GM12801 (cell line): ENCODE results near the gene LRRFIP2.

Experiments
- TF ChIP-seq, protein P1 (sequence below): IDR thresholded peaks from one replicate; pipeline ENCODE4 v1.5.1; 2011; ENCODE audit warnings: control low read depth; ENCODE audit not compliant: insufficient read length; ENCODE audit errors: extremely low read depth

Gene LRRFIP2

GRCh38 chr3:37148208-37148607 is 26.2 kb downstream of the LRRFIP2 start:
- TF ChIP-seq, protein P1, sequence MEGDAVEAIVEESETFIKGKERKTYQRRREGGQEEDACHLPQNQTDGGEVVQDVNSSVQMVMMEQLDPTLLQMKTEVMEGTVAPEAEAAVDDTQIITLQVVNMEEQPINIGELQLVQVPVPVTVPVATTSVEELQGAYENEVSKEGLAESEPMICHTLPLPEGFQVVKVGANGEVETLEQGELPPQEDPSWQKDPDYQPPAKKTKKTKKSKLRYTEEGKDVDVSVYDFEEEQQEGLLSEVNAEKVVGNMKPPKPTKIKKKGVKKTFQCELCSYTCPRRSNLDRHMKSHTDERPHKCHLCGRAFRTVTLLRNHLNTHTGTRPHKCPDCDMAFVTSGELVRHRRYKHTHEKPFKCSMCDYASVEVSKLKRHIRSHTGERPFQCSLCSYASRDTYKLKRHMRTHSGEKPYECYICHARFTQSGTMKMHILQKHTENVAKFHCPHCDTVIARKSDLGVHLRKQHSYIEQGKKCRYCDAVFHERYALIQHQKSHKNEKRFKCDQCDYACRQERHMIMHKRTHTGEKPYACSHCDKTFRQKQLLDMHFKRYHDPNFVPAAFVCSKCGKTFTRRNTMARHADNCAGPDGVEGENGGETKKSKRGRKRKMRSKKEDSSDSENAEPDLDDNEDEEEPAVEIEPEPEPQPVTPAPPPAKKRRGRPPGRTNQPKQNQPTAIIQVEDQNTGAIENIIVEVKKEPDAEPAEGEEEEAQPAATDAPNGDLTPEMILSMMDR = no peak

GRCh38 chr3:37147666-37148065 is 26.7 kb downstream of the LRRFIP2 start:
- TF ChIP-seq, protein P1 = no peak

GRCh38 chr3:37145611-37146010 is 28.8 kb downstream of the LRRFIP2 start:
- TF ChIP-seq, protein P1 = no peak

- TF ChIP-seq, protein P1 = no peak
Observed at GRCh38 chr3:37144806-37145205, 29.6 kb downstream of the LRRFIP2 start.

GRCh38 chr3:37143821-37144220 is 30.6 kb downstream of the LRRFIP2 start:
- TF ChIP-seq, protein P1 = no peak

DNA sequence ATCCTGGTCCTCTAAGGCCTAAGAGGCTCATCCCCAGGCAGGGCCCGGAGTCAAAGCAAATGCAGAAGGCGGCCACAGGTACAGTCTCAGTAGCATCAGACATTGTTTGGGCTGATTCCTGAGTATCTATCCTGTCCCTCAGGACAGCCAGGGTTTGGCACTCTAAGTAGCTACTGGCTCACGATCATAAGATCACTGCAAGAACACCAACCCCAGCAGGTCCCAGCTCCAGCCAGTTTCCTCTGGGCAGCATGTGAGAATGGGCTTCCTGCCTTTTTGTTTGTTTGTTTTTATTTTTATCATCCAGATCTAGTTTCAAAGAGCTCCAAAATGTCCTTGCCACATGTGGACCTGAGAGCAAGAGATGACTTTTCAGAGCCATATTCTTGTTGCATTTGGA is 32.7 kb downstream of the LRRFIP2 start:
- TF ChIP-seq, protein P1 = no peak

- TF ChIP-seq, protein P1 = no peak
Observed at GRCh38 chr3:37140899-37141541, 33.4 kb downstream of the LRRFIP2 start.
